Colonic mucosa (tissue), 4 donors: Measurements from ENCODE around the gene PARP4. TPM values are rescaled to one million over a fixed set of nuclear protein-coding genes. Genes with fewer than 3 reads are reported as not detected.
"Not testable (repeated sequence)": the region's sequence is repeated elsewhere in the genome, so short reads cannot be mapped to it uniquely, and the experiment has no call there.

ENCODE experiments used
- DNase-seq: peaks from one replicate; pipeline ENCODE4 v3.0.0-alpha.2; 2020
- H3K27ac ChIP-seq: fragments of 200-600 bp; one replicate; pipeline ENCODE4 v1.8.0; 2021
- H3K27me3 ChIP-seq: fragments of 200-600 bp; one replicate; pipeline ENCODE4 v1.8.0; 2021
- H3K36me3 ChIP-seq: fragments of 200-600 bp; one replicate; pipeline ENCODE4 v1.8.0; 2021
- H3K4me1 ChIP-seq: fragments of 200-600 bp; one replicate; pipeline ENCODE4 v1.8.0; 2021; ENCODE audit warnings: mild to moderate bottlenecking
- H3K4me3 ChIP-seq: fragments of 200-600 bp; one replicate; pipeline ENCODE4 v1.8.0; 2021
- H3K9ac ChIP-seq, 2 donors: one replicate each; pipeline ENCODE4 v1.7.0; 2013; ENCODE audit warnings: control low read depth in 2 of 2, low read depth in 2 of 2, low read length in 2 of 2
- H3K9me3 ChIP-seq: fragments of 200-600 bp; one replicate; pipeline ENCODE4 v1.8.0; 2021
- CTCF ChIP-seq: fragments of 200-600 bp; IDR thresholded peaks from one replicate; pipeline ENCODE4 v1.8.0; 2022; ENCODE audit warnings: antibody characterized with exemption, mild to moderate bottlenecking
- intact Hi-C: fragments of 100-400 bp; cut with DNase I; formaldehyde crosslinking; loops from one replicate; pipeline ENCODE4 v1.14.1; 2022
- total RNA-seq, 2 donors: library from RNA; stranded (reverse); fragmentation: NEBNext Ultra II Directional in 1 of 2; extraction: Animal tissue kit (Norgen Biotek cat#: 25700) in 1 of 2; gene quantifications; one replicate each; pipeline ENCODE4 v1.2.1, GENCODE V29; 2021
- donor health status: healthy.
- donor health status: DM: no; HTN: no; CAD: no.
- donor health status: DM: no; HTN: no; CAD: no.

Gene PARP4
- total RNA-seq, 2 donors from 2014 or later: 89.3 to 137 TPM

- DNase-seq: no peak
- H3K4me3 ChIP-seq: no peak overlapping the region
- H3K9ac ChIP-seq: no peak overlapping the region
- no peak overlapping the region for H3K27ac ChIP-seq
- intact Hi-C loops: no loop called here
- no peak for TF ChIP-seq CTCF
- H3K4me1 ChIP-seq: no peaks in the 10 kb centered on the region
- H3K36me3 ChIP-seq: no peaks in the 10 kb centered on the region
- no peaks in the 10 kb centered on the region for H3K9me3 ChIP-seq
- H3K27me3 ChIP-seq: no peaks in the 10 kb centered on the region
Measured at GRCh38 chr13:24396821-24397220, 115.8 kb downstream of the PARP4 start.

DNA sequence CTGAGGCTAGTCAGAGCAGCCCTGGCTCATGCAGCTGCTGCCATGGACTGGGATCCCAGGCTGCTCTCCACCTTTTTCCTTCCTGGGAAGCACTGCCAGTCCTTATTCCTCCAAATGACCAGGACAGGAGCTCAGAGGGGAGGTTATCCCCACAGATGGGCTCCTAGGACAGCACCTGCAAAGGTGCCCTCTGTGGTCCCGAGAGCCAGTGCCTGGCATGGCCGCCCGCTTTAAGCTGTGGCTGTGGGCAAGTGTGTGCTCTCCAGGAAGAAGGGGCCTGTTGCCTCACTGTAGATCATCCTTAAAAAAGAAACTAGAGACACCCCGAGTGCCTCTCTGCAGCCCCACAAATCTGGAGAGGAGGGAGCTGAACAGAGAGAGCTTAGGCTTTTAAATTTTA is 119.6 kb downstream of the PARP4 start:
- DNase-seq: no peak
- intact Hi-C loops: no loop called here

DNA sequence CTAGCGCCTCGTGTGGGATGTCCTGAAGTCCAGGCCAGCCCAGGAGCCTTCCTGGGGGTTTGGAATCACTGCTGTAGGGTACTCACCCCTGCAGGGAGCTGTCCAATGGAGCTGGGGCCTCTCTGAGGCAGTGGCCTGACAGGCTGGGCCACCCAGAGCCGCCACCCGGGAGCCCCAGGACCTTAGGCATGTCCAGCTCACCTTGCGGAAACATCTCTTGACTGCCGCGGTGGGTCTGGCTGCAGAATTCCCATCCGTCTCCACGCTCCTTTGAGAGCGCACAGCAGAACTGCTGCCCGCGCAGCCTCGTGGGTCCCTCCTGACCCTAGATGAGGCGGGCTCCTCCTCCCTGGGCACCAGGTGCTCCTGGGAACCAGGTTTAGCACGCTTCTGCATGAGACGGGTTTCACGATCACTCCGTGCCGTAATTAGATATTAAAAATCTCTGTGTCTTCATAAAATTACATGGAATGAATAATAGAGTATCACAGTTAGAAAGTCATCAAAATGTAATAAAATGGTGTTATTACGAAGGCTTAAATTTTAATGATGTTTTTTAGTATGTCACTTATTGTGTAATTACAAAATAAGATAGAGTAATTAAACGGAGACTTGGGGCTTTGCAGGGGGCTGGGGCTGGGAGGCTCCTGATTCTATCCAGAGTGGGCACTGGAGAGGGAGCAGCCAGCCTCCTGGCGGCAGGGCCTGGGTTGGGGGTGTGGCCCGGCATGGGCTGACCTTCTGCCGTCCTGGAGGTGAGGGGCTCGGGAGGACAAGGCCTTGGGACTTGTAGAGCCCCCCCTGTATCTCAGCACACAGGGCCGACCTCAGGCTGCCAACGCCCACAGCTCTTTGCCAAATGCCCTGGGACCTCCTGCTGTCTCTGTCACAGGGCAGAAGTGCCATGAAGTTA is 120.6 kb downstream of the PARP4 start:
- intact Hi-C loops, H3K27ac ChIP-seq, DNase-seq, H3K4me1 ChIP-seq, H3K27me3 ChIP-seq, H3K9me3 ChIP-seq, H3K9ac ChIP-seq, H3K4me3 ChIP-seq, H3K36me3 ChIP-seq: not testable (repeated sequence)

More for the DNA sequence above, 119.6 kb downstream of the PARP4 start:
- no peak for TF ChIP-seq CTCF
- Histone ChIP-seq H3K9ac (no peak overlapping the region), H3K4me3 (no peak overlapping the region), H3K27ac (no peak overlapping the region), H3K36me3 (no peaks in the 10 kb centered on the region), H3K27me3 (no peaks in the 10 kb centered on the region), H3K4me1 (no peaks in the 10 kb centered on the region), H3K9me3 (no peaks in the 10 kb centered on the region)

GRCh38 chr13:24390795-24391194 is 121.8 kb downstream of the PARP4 start:
- H3K9me3 ChIP-seq, H3K4me3 ChIP-seq, H3K27ac ChIP-seq, DNase-seq, H3K27me3 ChIP-seq, H3K9ac ChIP-seq, intact Hi-C loops, H3K4me1 ChIP-seq, H3K36me3 ChIP-seq: not testable (repeated sequence)

GRCh38 chr13:24389506-24389905 is 123.1 kb downstream of the PARP4 start:
- TF ChIP-seq CTCF: no peak
- H3K4me3 ChIP-seq: no peak overlapping the region
- no peaks in the 10 kb centered on the region for H3K9me3 ChIP-seq
- H3K36me3 ChIP-seq: no peaks in the 10 kb centered on the region
- H3K9ac ChIP-seq: no peak overlapping the region
- no peaks in the 10 kb centered on the region for H3K4me1 ChIP-seq
- H3K27ac ChIP-seq: no peak overlapping the region
- intact Hi-C loops: no loop called here
- no peak for DNase-seq
- no peaks in the 10 kb centered on the region for H3K27me3 ChIP-seq

DNA sequence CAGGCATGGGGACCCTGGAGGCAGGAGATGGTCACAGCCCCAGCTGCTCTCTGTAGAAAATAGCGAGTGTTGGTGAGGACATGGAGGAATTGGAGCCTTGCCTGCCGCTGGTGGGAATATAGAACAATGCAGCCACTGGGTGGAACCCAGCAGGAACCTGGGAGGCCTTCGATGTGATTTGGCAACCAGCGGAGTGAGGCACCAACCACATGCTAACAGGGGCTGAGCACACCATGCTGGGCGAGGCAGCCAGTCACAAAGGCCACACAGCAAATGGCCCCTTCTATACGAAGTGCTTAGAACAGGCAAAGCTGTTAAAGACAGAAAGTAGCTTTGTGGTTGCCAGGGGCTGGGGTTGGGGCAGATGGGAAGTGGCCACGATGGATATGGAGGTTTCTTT is 123.8 kb downstream of the PARP4 start:
- not testable (repeated sequence) for H3K9me3 ChIP-seq

More for the DNA sequence above, 123.8 kb downstream of the PARP4 start:
- intact Hi-C loops, DNase-seq, H3K4me1 ChIP-seq, H3K4me3 ChIP-seq, H3K27ac ChIP-seq, H3K9ac ChIP-seq, H3K27me3 ChIP-seq, H3K36me3 ChIP-seq: not testable (repeated sequence)
